Non-pigmented ciliary epithelial cell (primary cell): ENCODE measurements around the gene AGO3.
"Not testable (repeated sequence)": the region's sequence is repeated elsewhere in the genome, so short reads cannot be mapped to it uniquely, and the experiment has no call there.

Experiments used
- DNase-seq: peaks from one replicate; pipeline ENCODE4 v3.0.0-alpha.2; 2010; ENCODE audit warnings: low read depth

The AGO3 gene

DNA sequence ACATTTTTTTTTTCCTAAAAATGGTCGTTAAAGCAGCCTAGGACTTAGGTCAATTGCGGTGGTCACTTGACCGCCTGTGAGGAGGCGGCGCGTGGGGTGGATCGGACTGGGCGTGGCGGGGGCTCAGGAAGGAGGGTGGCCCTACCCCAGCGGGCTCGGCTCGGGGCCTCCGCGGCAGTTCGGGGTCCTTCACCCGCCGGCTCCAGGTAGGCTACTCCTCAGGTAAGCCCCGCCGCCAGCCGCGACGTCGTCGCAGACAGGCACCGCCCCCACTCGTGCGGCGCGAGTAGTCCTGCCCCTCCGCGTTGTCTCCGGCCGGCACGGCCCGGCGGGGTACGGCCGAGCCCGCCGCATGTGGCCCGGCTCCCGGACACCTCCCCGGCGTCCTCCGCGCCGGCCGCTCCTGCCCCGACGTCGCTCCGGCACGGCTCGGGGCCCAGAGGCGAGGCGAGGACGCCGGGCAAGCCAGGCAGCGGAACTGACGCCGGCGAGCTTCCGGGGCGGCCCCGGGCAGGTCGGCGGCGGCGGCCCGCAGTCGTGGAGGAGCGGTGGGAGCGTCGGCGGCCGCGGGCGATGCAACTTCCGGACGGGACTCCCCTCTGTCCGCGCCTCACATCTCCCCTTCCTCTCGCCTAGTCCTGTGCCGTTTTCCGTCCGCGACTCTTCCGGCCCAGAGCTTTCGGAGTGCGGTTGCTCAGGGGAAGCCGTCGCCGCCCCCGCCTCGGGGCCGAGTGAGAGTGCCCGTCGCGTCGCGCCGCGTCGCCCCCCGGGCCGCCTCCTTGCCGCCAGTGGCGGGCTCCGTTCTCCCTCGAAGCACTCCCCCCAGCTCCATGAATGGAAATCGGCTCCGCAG lies at the start of gene AGO3:
TSS of gene AGO3 (plus strand) at position 513 of the 853 bp plus-strand sequence. CDS start at position 835, 322 bp downstream.
- no peak for DNase-seq

DNA sequence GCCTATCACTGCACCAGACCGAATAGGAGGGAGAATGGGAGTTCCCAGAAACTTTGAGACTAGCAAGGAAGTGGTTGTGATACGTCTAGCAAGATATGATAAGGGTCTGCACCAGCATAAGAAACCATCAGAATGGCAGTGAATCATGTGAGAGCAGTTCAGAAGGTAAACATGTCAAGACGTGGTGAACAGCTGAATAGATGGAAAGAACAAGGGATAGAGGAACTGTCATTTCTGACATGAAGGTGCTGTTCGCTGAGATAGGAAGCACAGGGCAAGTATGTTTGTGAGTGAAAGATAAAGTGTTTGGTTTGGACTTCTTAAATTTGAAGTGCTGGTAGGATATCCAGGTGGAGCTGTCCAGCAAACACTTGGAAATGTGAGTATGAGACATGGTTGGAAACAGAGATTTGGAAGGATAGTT lies 49.0 kb upstream of the AGO3 start:
- DNase-seq, result no peak

DNA sequence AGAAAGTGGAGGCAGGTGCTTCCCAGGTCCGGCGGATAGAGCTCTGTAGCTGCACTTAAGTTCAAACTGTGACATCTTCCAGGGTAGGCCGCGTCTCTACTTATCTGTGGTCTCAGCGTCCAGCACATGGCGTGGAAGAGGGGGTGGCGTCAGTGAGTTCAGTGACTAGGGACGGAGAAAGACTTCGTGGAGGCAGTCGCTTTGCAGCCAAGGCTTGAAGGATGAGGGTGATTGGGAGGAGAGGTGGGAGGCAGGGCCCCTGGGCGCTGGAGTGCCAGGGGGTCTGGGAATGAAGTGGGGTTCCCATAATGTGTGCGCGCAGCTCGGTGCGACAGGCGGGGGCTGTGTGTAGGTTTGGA lies 48.3 kb upstream of the AGO3 start:
- DNase-seq, result no peak

- peak; percentile 48 for DNase-seq
Observed at GRCh38 chr1:35882945-35883634, 47.8 kb upstream of the AGO3 start, which contains the start of gene AGO1. TSS of gene AGO1 (plus strand) at chr1:35883209. CDS start at chr1:35883422, 213 bp downstream.

- DNase-seq, result no peak
Observed at GRCh38 chr1:35883635-35884101, 47.2 kb upstream of the AGO3 start.

DNA sequence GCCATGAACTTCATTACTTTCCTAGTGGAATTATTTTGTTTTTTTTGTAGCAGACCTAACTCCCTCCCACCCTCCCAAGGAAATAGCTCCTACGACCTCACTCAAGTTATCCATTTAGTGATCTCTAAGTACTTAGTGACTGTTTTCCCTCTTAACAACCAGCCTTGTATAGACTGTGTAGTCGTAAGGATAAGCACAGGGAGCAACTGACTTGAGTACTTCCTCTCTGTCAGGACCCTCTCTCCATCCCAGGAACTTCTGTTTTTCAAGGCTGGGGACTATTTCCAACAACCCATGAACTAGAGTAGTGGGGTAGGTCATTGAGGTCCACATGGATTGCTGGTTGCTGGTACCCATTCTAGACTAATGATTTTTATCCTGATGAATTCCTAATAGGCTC lies 46.0 kb upstream of the AGO3 start:
- DNase-seq, result no peak

GRCh38 chr1:35885961-35886558 lies 44.8 kb upstream of the AGO3 start:
- DNase-seq, result no peak

DNA sequence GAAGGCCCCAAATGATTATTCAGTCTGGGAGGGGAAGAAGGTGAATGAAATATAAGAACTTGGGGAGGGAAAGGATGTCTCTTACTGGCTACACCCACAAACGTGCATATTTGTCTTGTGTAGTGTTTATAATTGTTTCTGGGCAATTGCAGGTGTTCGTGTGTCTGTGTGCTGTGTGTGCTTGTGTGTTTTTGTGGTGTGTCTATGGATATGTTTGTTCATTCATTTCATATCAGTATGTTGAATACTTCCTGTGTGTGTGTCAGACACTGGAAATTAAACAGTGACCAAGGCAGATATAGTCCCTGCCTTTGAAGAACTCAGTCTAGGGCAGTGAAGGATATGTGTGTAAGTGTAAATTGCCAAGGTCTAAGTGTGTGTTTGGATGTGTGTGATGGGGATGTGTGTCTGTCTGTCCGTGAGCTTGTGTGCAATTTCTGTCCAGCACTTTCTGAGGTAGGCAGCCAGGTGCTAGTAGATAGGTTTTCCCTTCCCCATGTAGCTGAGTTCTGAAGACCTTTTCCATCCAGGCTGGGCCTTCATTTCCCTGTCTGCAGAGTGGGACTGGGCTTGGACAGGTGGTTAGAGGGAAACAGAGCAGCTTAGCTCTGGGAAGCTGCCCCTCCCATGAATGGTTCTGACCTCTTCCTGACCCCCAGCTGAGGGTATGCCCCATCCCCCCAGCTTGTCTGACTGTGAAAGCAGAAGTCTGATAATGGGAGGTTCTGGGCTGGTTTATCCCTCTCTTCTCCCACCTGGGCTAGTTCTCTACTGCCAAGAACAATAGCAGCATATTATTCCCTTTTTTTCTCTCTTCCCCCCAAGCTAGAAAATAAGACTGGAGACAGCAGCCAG lies 44.1 kb upstream of the AGO3 start:
- no peak for DNase-seq

- DNase-seq, result no peak
Observed at GRCh38 chr1:35887508-35887907, 43.4 kb upstream of the AGO3 start.

DNA sequence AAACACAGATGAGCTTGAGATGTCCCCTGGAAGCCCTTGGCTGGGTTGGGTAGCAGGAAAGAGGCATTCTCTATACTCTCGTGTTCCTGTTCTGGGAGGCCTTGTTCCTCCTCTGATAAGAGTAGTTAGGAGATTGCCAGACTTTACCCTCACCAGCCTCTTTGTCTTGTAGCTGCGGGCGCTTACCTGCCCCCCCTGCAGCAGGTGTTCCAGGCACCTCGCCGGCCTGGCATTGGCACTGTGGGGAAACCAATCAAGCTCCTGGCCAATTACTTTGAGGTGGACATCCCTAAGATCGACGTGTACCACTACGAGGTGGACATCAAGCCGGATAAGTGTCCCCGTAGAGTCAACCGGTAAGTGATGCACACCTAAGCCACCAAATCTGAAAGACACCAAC lies 42.6 kb upstream of the AGO3 start:
- no peak for DNase-seq

DNA sequence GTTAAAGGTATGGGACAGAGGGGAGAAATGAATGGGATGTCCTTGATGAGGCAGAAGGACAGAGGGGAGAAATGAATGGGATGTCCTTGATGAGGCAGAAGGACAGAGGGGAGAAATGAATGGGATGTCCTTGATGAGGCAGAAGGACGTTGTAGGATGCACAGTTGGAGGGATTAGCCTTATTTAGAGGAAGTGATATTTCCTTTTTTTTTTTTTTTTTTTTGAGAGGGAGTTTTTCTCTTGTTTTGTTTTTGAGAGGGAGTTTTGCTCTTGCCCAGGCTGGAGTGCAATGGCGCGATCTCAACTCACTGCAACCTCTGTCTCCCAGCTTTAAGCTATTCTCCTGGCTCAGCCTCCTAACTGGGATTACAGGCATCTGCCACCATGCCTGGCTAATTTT lies 41.9 kb upstream of the AGO3 start:
- not testable (repeated sequence) for DNase-seq

- no peak for DNase-seq
Observed at GRCh38 chr1:35893051-35893879, 37.6 kb upstream of the AGO3 start.

DNA sequence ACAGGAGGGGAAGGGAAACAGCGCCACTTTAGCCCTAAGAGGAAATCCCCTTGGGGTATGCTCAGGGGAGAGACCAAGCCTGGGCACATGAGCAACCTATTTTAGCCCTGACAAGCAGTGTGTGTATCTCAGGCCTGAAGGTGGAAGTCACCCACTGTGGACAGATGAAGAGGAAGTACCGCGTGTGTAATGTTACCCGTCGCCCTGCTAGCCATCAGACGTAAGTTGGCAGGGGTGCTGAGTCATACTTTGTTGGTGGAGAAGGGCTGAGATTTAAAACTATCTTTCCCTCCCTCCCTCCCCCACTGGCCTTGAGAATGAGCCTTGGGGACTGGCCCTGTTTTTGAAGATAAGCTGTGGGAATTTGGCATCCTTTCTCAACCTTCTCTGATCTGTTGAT lies 36.7 kb upstream of the AGO3 start:
- DNase-seq, result peak; percentile 19

GRCh38 chr1:35894656-35895055 lies 36.2 kb upstream of the AGO3 start:
- no peak for DNase-seq

DNA sequence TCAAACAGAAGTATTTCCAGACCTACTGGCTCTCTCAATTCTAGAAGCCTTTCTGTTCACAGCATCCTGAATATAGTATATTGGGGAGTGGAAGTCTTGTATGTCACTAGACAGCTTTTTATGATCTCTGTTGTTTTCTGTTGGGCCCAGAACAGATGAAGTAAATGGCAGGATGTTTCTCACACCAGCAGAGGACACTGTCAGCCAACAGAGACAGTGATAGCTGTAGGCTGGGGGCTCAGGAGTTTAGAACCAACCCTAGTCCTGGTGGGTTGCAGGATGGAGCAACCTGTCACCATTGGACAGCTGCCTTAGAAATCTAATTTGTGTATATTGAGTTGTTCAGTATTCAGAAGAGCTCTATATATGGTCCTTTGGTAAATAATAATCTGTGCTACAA lies 31.0 kb upstream of the AGO3 start:
- no peak for DNase-seq

DNA sequence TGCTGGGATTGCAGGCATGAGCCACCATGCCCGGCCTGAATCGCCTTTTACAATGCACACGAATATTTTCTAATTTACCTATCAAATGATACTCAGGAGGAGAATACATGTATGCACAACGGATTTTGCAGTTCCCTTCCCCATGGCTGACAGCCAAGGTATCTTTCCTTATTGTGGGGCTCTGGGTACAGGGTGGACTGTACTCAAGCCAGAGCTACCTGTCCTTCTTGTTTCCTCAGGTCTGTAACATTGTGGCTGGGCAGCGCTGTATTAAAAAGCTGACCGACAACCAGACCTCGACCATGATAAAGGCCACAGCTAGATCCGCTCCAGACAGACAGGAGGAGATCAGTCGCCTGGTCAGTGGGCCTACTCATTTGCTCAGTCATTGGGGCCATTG lies 29.7 kb upstream of the AGO3 start:
- no peak for DNase-seq

DNA sequence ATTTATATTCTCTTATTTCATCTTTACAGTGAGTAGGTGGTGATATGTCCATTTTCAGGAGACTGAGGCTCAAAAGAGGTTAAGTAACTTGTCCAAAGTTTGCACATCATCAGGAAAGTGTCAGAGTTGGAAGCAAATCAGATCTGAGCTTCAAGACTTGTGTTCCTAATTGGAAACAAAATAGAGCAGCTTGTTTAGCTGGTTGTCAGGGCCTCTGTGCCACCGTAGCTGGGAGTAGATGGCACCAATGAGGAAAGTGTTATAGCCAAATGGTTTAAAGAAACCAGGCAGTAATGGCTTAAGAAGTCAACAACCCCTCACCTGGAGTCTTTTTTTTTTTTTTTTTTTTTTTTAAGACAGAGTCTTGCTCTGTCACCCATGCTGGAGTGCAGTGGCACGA lies 28.2 kb upstream of the AGO3 start:
- DNase-seq, result no peak

- DNase-seq, result no peak
Observed at GRCh38 chr1:35914717-35915116, 16.2 kb upstream of the AGO3 start.

GRCh38 chr1:35915693-35916092 lies 15.2 kb upstream of the AGO3 start:
- no peak for DNase-seq

GRCh38 chr1:35923791-35924221 lies 7.1 kb upstream of the AGO3 start:
- DNase-seq, result no peak

DNA sequence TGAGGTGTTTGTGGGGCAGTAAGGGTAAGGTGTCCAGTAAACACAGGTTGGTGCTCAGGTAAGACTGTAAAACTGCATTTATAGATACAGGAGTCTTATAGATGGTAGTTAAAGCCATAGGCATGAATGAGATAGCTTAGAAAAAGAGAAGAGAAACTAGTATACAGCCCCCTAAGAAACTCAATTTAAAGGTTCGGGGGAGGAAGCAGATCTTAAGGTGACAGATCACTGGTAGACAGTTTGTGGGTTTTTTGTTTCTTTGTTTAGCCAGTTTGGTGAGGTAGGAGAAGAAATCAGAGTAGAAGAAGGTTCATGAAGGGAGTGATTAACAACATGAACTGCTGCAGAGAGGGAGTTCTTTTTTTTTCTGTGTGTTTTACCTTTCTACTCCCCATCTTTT lies 6.1 kb upstream of the AGO3 start:
- no peak for DNase-seq
